Skeletal muscle satellite cell (primary cell): Measurements from ENCODE around the gene JPH4.
A peak's percentile ranks its signal among the peaks of the same experiment; 100 is the strongest.

Experiments used
- H3K27me3 ChIP-seq: 2 replicates; pipeline ENCODE4 v1.7.0; 2013; ENCODE audit warnings: low read length; ENCODE audit not compliant: control insufficient read depth, insufficient read depth
- H3K36me3 ChIP-seq: 2 replicates; pipeline ENCODE4 v1.7.0; 2013; ENCODE audit warnings: mild to moderate bottlenecking, control low read depth, low read length; ENCODE audit not compliant: insufficient read depth
- H3K4me1 ChIP-seq: 2 replicates; pipeline ENCODE4 v1.7.0; 2013; ENCODE audit warnings: low read length; ENCODE audit not compliant: control insufficient read depth, insufficient read depth
- H3K4me2 ChIP-seq: 2 replicates; pipeline ENCODE4 v1.7.0; 2013; ENCODE audit warnings: mild to moderate bottlenecking, low read length
- H3K4me3 ChIP-seq: 2 replicates; pipeline ENCODE4 v1.7.0; 2013; ENCODE audit warnings: low read length
- H3K9ac ChIP-seq: 2 replicates; pipeline ENCODE4 v1.7.0; 2013; ENCODE audit warnings: mild to moderate bottlenecking, low read depth, low read length, moderate library complexity
- H3K9me3 ChIP-seq: replicated peaks from 2 replicates; pipeline ENCODE4 v1.7.0; 2013; ENCODE audit warnings: mild to moderate bottlenecking, control low read depth, low read length

Gene JPH4

DNA sequence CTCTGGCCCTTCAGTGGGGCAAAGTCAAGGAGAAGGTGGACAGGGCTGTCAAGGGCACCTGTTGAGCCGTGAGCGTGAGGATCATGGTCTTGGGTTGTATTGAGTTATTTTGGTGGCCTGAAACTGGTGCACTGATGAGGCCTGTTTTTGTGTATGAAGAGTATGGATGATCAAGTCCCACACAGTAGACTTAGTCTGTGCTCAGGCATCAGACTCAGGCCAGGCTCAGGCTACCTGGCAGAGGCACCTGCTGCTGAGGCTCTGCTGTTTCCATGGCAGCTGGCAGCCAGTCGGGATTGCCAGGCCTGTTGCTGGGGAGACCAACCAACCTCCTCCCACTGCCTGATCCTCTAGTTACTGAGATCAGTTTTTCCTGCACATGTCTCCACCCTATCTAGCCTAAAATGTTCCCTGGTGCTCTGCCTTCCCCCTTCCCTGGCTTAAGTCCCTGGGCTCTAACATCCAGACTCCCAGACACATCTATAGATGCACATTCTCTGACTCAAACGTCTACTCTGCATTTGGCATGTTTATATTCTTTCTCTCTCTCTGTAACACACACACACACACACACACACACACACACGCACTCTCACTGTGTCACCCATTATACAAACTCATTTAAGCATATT lies 5.1 kb downstream of the JPH4 start:
- Histone ChIP-seq H3K4me3 (no peak overlapping the region), H3K27me3 (peaks cover 58% of the 10 kb centered on the region), H3K36me3 (no peaks in the 10 kb centered on the region), H3K4me1 (no peaks in the 10 kb centered on the region), H3K4me2 (no peak overlapping the region), H3K9ac (no peak overlapping the region), H3K9me3 (no peaks in the 10 kb centered on the region)

DNA sequence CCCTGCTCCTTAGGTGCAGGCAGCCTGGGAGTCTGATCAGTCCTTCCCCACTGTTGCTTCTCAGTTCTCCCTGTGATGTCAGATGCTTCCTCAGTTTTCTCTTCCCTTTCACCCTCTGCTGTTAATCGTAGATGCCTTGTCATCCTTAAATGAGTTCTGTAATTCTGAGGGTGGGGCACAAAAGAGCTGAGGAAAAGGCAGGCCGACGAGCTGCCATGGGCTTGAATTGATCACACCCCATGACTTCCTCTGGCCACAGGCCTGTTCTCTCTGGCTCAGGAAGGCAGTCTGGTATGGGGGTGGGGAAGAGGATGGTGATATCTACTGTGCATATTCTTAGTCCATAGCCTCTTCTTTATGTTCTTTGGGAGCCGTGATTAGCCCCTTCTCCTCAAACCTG lies 5.8 kb downstream of the JPH4 start:
- peaks cover 53% of the 10 kb centered on the region for H3K27me3 ChIP-seq
- no peak overlapping the region for H3K4me2 ChIP-seq
- H3K9ac ChIP-seq: no peak overlapping the region
- no peak overlapping the region for H3K4me3 ChIP-seq
- peaks cover under 1% of the 10 kb centered on the region for H3K4me1 ChIP-seq
- no peaks in the 10 kb centered on the region for H3K9me3 ChIP-seq
- H3K36me3 ChIP-seq: no peaks in the 10 kb centered on the region

DNA sequence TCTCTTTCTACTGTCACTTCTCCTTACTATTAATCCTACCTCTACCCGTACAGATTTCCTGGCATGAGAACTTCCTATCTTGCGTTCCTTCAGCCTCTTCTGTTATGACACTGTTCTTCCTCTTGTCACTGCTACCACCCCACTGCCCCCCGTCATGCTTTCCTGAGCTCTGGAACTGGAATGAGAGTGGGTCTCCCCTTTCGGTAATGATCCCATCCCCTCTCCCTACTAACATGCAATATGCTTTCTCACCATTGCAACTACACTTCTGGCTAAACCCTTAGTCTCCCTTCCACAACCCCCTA lies 6.1 kb downstream of the JPH4 start:
- Histone ChIP-seq H3K36me3 (no peaks in the 10 kb centered on the region), H3K27me3 (peaks cover 50% of the 10 kb centered on the region), H3K4me3 (no peak overlapping the region), H3K9me3 (no peaks in the 10 kb centered on the region), H3K4me2 (no peak overlapping the region), H3K4me1 (peaks cover 4% of the 10 kb centered on the region), H3K9ac (no peak overlapping the region)

DNA sequence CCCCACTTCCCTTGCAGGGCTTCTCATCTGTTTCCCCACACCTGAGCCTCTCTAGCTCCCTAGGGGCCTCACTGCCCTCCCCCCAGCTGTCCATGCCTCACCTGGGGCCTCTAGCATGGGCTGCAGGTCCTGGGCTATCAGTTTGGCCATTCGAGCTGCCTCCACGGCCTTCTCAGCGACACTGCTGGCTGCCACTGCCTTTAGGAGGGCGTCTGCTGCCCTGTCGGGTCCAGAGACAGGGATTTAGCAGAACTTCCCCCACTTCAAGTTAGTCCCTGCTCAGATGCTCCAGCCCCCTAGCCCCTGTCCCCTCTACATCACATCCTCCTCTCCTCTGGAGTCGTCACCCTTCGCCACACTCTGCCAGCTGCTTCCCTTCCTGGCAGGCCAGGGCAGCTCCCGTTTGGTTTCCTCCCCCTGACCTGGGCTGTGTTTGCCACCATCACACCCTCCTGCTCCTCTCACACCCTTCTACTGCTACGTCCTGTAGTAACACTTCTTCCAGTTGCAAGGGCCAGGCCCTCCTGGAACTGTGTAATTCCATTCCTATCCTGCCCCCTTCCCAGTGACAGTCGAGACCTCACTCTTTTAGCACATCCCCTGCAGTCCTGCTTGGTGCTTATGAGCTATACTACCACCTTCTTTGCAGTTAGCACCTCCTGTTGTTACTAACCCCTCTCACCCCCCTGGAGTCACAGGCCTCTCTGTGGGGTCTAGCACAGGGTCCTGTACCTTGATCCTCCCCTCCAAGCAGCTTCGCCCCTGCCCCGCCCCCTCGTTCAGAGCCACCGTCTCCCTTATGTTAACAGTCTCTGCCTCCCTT lies 6.7 kb downstream of the JPH4 start:
- Histone ChIP-seq H3K36me3 (no peaks in the 10 kb centered on the region), H3K4me1 (peaks cover 8% of the 10 kb centered on the region), H3K9me3 (no peaks in the 10 kb centered on the region), H3K4me2 (no peak overlapping the region), H3K27me3 (peaks cover 46% of the 10 kb centered on the region), H3K9ac (no peak overlapping the region), H3K4me3 (no peak overlapping the region)

DNA sequence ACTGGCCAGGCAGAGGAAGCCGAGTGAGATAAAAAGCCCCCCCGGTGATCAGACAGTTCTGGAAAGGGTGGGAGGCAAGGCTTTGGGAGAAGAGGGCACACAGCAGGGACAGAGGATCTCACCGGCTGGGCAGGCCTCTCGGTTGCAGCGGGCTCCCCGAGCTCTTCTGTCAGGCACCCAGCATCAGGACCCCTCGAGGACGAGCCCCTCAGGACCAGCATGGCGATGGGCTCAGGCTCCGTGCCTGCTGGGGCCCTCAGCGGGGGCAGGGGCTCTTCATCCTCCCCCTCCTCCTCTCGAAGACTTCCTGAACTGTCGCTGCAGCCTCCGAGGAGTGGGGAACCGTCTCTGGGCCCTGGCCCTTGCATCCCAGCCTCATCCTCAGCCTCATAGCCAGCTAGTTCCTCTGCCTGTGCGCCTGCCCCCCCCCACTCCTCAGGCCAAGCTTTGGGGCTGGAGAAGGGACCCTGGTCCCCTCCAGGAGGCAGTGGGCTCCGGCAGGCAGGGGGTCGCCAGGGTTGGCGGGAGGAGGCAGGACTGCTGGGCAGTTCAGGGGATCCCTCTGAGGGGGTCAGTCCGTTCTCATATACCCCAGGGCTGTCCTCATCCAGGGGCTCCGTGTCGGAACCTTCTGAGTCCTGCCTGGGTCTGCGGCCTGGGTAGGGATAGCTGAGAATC lies 7.6 kb downstream of the JPH4 start:
- Histone ChIP-seq H3K9me3 (no peaks in the 10 kb centered on the region), H3K4me1 (peaks cover 13% of the 10 kb centered on the region), H3K27me3 (peaks cover 36% of the 10 kb centered on the region), H3K9ac (no peak overlapping the region), H3K4me2 (no peak overlapping the region), H3K4me3 (no peak overlapping the region), H3K36me3 (no peaks in the 10 kb centered on the region)

DNA sequence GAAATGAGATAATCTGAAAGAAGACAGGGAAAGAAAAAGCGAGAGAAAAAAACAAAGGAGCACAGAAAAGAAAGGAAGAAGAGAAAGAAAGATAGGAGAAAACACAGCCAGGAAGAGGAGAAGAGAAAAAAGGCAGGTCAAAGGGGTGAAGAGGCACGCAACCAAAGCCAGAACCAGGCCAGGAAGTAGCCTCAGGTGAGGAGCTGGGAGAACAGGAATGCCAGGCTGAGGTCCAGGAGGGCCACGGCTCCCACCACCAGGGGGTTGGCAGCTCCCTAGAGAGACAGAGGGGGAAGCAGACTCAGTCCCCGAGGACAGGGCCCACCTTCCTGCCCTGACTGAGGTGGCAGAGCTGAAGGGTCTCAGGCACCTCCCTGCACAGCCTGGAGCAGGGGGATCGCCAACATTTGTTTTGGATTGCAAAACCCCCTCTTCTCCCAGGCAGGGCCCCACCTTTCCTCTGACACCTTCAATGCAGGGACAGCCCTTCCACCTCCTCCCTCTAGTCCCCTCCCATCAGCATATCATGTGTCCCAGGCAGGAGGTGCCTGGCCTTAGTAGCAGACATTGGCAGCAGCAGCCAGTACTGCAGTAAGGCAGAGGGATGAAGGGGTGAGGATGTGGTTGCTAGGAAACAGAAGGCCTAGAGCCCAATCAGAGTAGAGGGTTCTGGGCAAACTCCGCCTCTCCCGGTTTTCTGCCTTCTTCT lies 9.0 kb downstream of the JPH4 start:
- no peaks in the 10 kb centered on the region for H3K9me3 ChIP-seq
- H3K4me1 ChIP-seq: peaks cover 13% of the 10 kb centered on the region
- no peak overlapping the region for H3K4me2 ChIP-seq
- no peak overlapping the region for H3K4me3 ChIP-seq
- H3K9ac ChIP-seq: no peak overlapping the region
- no peaks in the 10 kb centered on the region for H3K36me3 ChIP-seq
- peaks cover 23% of the 10 kb centered on the region for H3K27me3 ChIP-seq

DNA sequence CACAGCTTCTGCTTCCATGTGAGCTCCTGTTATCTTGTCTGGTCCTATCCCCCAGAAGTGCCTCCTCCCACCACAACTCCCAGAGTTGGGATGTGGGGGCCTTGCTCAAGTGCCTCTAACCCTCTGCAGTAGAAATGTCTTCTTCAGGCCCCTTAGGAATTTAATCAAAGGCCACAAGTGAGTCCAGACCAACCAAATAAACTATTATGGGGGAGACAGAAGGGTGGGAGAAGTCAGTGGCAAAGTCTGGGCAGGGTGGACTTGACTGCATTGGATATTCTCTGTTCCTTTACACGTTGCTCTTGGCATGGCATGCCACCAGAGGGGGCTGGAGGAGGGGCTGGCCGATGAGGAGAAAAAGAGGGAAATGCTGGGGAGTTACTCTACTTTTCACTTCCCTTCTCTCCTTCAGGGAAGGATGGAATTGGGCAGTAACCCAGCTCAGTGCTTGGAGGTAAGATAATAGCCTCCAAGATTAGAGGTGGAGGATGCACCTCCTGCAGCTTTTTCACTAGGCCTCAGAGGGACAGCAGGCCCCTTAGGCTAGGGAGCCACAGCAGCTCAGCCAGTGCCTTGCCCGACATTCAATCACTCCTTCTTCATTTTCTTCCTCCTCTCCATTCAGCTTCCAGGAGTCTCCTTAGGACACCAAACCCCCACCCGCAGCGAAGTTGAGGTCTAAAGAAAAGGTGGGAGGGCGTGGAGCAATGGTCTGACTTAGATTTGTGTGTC lies 9.8 kb downstream of the JPH4 start:
- H3K4me3 ChIP-seq: no peak overlapping the region
- no peaks in the 10 kb centered on the region for H3K9me3 ChIP-seq
- no peaks in the 10 kb centered on the region for H3K36me3 ChIP-seq
- H3K4me1 ChIP-seq: peaks cover 13% of the 10 kb centered on the region
- H3K4me2 ChIP-seq: no peak overlapping the region
- no peak overlapping the region for H3K9ac ChIP-seq
- H3K27me3 ChIP-seq: peaks cover 20% of the 10 kb centered on the region

DNA sequence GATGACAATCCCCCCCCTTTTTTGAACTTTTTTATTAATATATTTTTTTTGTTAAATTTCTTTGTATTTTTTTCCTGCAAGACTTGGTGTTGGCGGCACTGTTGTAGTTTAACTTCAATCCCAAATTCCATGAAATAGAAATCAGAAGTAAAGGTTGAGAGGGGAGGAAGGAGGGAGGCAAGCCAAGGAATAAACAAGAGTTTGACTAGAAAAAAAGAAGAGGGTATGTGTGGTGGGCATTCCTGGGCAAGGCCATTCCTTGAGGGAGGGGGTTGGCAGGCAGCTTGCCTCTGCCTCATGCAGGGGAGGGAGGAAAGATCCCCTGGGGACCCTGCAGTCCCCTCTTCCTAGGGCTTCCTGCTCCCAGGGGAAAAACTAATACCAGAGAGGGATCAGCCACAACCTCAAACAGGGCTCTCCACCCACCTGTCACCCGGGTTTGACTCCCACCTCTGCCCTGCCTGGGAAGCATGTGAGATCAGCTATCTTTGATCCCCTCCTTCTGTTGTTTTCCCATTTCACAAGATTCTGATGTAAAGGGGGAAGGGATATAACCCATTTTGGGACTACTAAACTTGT lies 10.5 kb downstream of the JPH4 start:
- H3K27me3 ChIP-seq: peaks cover 14% of the 10 kb centered on the region
- peak overlapping the region; percentile 96 for H3K4me2 ChIP-seq
- peak overlapping the region; percentile 78 for H3K9ac ChIP-seq
- H3K4me3 ChIP-seq: peak overlapping the region; percentile 76
- peaks cover 13% of the 10 kb centered on the region for H3K4me1 ChIP-seq
- no peaks in the 10 kb centered on the region for H3K9me3 ChIP-seq
- H3K36me3 ChIP-seq: no peaks in the 10 kb centered on the region

DNA sequence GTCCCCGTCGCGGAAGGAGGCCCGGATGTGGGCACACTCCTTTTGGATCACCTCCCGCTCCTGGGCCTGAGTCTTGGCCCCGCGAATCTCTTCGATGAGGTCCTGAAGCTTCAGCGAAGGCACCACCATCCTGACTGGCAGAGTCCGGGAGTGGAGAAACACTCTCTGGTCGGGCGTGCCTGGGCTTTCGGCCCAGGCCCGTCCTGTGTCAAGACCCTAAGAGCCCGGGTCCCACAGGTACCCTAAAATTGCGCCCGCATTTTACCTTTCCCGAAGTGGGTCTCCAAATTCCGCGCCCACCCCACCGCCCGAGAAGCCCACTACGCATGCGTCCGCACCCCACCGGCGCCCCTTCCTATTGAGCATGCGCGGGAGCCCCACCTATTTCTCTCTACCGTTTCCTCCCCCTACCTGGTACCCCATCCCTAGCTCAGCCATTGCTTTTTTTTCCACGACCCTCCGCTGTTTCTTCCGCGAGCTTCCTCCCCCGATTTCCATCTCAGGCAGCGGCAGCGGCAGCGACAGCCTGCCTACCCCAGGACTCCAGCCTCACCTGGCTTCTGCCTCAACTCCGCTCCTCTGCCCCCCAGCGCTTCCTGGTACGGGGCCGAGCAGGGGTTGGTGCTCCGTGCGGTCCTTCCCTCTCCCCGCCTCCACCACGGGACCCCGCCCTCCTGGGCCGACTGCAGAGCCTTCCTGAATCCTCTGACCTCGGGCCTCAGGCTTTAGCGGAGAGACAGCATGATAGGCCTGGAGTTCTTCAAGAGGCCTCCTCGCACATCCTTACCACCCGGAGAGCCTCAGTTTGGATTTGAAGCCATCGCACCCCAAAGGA lies 11.2 kb downstream of the JPH4 start, which contains the start of gene AP1G2:
TSS of gene AP1G2 (minus strand) at position 606 of the 835 bp plus-strand sequence. CDS start at position 129, 477 bp downstream.
- peak within 1 kb of the TSS; percentile 78 for H3K9ac ChIP-seq
- H3K9me3 ChIP-seq: no peaks in the 10 kb centered on the region
- peak within 1 kb of the TSS; percentile 96 for H3K4me2 ChIP-seq
- H3K27me3 ChIP-seq: peaks cover 7% of the 10 kb centered on the region
- peak within 1 kb of the TSS; percentile 76 for H3K4me3 ChIP-seq
- no peaks in the 10 kb centered on the region for H3K36me3 ChIP-seq
- H3K4me1 ChIP-seq: peaks cover 13% of the 10 kb centered on the region

DNA sequence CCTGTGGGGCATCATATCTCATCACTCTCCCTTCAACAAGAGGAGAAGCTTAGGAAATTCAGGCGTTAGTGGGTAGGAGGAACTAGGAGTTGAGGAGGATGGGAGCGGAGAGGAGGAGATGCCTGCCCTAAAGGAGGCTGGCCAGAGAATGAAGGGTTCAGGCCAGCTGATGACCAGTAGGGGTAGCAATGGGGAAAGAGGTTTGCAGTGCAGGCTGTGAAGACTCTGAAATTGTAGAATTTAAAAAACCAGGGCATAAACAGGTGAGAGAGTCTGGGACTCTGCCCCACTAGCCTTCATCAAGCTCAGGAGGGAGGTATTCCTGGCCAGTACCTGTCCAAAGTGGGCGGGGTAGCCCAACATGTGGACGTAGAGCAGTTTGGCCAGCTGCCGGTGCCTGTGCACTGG lies 11.8 kb downstream of the JPH4 start:
- Histone ChIP-seq H3K9me3 (no peaks in the 10 kb centered on the region), H3K36me3 (no peaks in the 10 kb centered on the region), H3K27me3 (peaks cover 3% of the 10 kb centered on the region), H3K4me3 (peak overlapping the region; percentile 76), H3K4me1 (peaks cover 13% of the 10 kb centered on the region), H3K9ac (peak overlapping the region; percentile 78), H3K4me2 (peak overlapping the region; percentile 96)
